HCT116 (cell line): ENCODE measurements around the gene MED13L. TPM values are rescaled to one million over a fixed set of nuclear protein-coding genes. Genes with fewer than 3 reads are reported as not detected.

Experiments used
- ATAC-seq: fragments of 200-7000 bp; cut with Tn5 transposase; 2 replicates; pipeline ENCODE4 v1.9.1; 2020; ENCODE audit warnings: mild to moderate bottlenecking, moderate library complexity
- BruUV-seq: library from RNA; stranded (reverse); fragments of 400-500 nt; replicated peaks from 2 replicates; lab custom pipeline; 2021; lab: Mats Ljungman, UMichigan
- CTCF ChIA-PET: fragments of 300-600 bp; sonication (Branson Sonifier 250); formaldehyde crosslinking; loops from one replicate; lab custom pipeline; 2021; ENCODE audit warnings: antibody characterized with exemption; lab: Charles Lee
- POLR2A ChIA-PET: fragments of 300-600, 350-600 bp; sonication (Branson Sonifier 250); formaldehyde crosslinking; loops from one replicate; lab custom pipeline; 2021; ENCODE audit warnings: antibody characterized with exemption; lab: Charles Lee
- RAD21 ChIA-PET, 2 experiments: fragments of 300-600 bp; sonication (Branson Sonifier 250); formaldehyde crosslinking; loops; one replicate each; lab custom pipeline; 2023; ENCODE audit warnings: low total read pairs in 2 of 2; ENCODE audit not compliant: uncharacterized antibody in 2 of 2, unreplicated experiment in 2 of 2, low non-redundant PET in 1 of 2; lab: Charles Lee
- DNase-seq: peaks from one replicate; pipeline ENCODE4 v3.0.0-alpha.2; 2010; ENCODE audit warnings: low read depth, low spot score
- H2AFZ ChIP-seq: fragments of 200-600 bp; shearing (Covaris generic), sonication (generic); 2 replicates; pipeline ENCODE4 v1.6.1; 2017; ENCODE audit warnings: low read depth, mixed run types, mixed read lengths, antibody characterized with exemption, low read length; ENCODE audit not compliant: poor library complexity, severe bottlenecking
- H3K27ac ChIP-seq: 2 replicates; pipeline ENCODE4 v1.5.1; 2012; ENCODE audit warnings: low read depth, low read length
- H3K27me3 ChIP-seq: fragments of 200-600 bp; sonication (generic); 2 replicates; pipeline ENCODE4 v1.6.1; 2016; ENCODE audit warnings: mixed run types, low read length, mixed read lengths; ENCODE audit not compliant: insufficient read depth
- H3K36me3 ChIP-seq, 2 experiments: fragments of 200-500 bp in 1 of 2; fragments of 200-600 bp in 1 of 2; sonication (Bioruptor generic) in 1 of 2; sonication (generic) in 1 of 2; 2 replicates each; pipeline versions ENCODE4 v1.5.1 to v1.6.1; 2014 to 2016; ENCODE audit warnings: low read length in 2 of 2, inconsistent platforms in 1 of 2, mixed read lengths in 1 of 2, mixed run types in 1 of 2; ENCODE audit not compliant: insufficient read depth in 2 of 2, control insufficient read depth in 1 of 2
- H3K4me1 ChIP-seq, 2 experiments: fragments of 200-600 bp in 1 of 2; sonication (generic) in 1 of 2; 2 replicates each; pipeline versions ENCODE4 v1.5.1 to v1.6.1; 2012 to 2017; ENCODE audit warnings: low read length in 2 of 2, inconsistent platforms in 1 of 2, mild to moderate bottlenecking in 1 of 2, mixed read lengths in 1 of 2, mixed run types in 1 of 2, moderate library complexity in 1 of 2; ENCODE audit not compliant: insufficient read depth in 2 of 2, control insufficient read depth in 1 of 2
- H3K4me2 ChIP-seq: fragments of 200-600 bp; sonication (generic); 2 replicates; pipeline ENCODE4 v1.6.1; 2017; ENCODE audit warnings: mixed run types, low read length, mixed read lengths
- H3K4me3 ChIP-seq, 2 experiments: fragments of 200-600 bp in 1 of 2; sonication (generic) in 1 of 2; replicated peaks in 1 of 2; 2 replicates each; pipeline ENCODE4 v1.5.1; 2011 to 2016; ENCODE audit warnings: low read length in 2 of 2, control low read depth in 1 of 2, low read depth in 1 of 2, mild to moderate bottlenecking in 1 of 2, mixed read lengths in 1 of 2, mixed run types in 1 of 2
- H3K79me2 ChIP-seq: fragments of 200-600 bp; sonication (generic); 2 replicates; pipeline ENCODE4 v1.6.1; 2017; ENCODE audit warnings: mild to moderate bottlenecking, mixed run types, low read length, moderate library complexity, mixed read lengths; ENCODE audit not compliant: insufficient read depth
- H3K9ac ChIP-seq: fragments of 200-600 bp; sonication (generic); 2 replicates; pipeline ENCODE4 v1.6.1; 2016; ENCODE audit warnings: low read length, mixed read lengths
- H3K9me2 ChIP-seq: fragments of 200-600 bp; sonication (generic), shearing (Covaris generic); 2 replicates; pipeline ENCODE4 v1.6.1; 2017; ENCODE audit warnings: mixed run types, mild to moderate bottlenecking, moderate library complexity; ENCODE audit not compliant: insufficient read depth
- H3K9me3 ChIP-seq, 2 experiments: fragments of 200-500 bp in 1 of 2; fragments of 200-600 bp in 1 of 2; sonication (Bioruptor generic) in 1 of 2; sonication (generic) in 1 of 2; 2 replicates each; pipeline ENCODE4 v1.6.1; 2014 to 2017; ENCODE audit warnings: low read length in 2 of 2, mixed read lengths in 2 of 2, inconsistent platforms in 1 of 2, low read depth in 1 of 2, mild to moderate bottlenecking in 1 of 2, mixed run types in 1 of 2, moderate library complexity in 1 of 2; ENCODE audit not compliant: control insufficient read depth in 1 of 2, insufficient read depth in 1 of 2
- H4K20me1 ChIP-seq: fragments of 200-600 bp; sonication (generic), shearing (Covaris generic); 2 replicates; pipeline ENCODE4 v1.6.1; 2017; ENCODE audit warnings: mixed run types, mild to moderate bottlenecking, moderate library complexity; ENCODE audit not compliant: insufficient read depth
- CBX3 ChIP-seq: IDR thresholded peaks from 2 replicates; pipeline ENCODE4 v1.6.1; 2012; ENCODE audit warnings: low read depth
- EGR1 ChIP-seq: IDR thresholded peaks from 2 replicates; pipeline ENCODE4 v1.6.1; 2012; ENCODE audit warnings: low read depth
- ELF1 ChIP-seq: IDR thresholded peaks from 2 replicates; pipeline ENCODE4 v1.6.1; 2012; ENCODE audit warnings: low read depth, borderline replicate concordance
- EZH2 ChIP-seq: fragments of 200-600 bp; sonication (generic); IDR thresholded peaks from 2 replicates; pipeline ENCODE4 v1.6.1; 2017; ENCODE audit warnings: antibody characterized with exemption, mixed run types
- JUND ChIP-seq: IDR thresholded peaks from 2 replicates; pipeline ENCODE4 v1.6.1; 2012
- POLR2AphosphoS5 ChIP-seq: IDR thresholded peaks from 2 replicates; pipeline ENCODE4 v1.6.1; 2011; ENCODE audit warnings: mild to moderate bottlenecking, low read depth, low read length, moderate library complexity
- SIN3A ChIP-seq: IDR thresholded peaks from 2 replicates; pipeline ENCODE4 v1.6.1; 2012; ENCODE audit warnings: low read depth
- SP1 ChIP-seq: IDR thresholded peaks from 2 replicates; pipeline ENCODE4 v1.6.1; 2012; ENCODE audit warnings: low read depth
- SRF ChIP-seq: IDR thresholded peaks from 2 replicates; pipeline ENCODE4 v1.6.1; 2012; ENCODE audit warnings: low read depth
- TCF7L2 ChIP-seq: IDR thresholded peaks from 2 replicates; pipeline ENCODE4 v1.7.0; 2011; ENCODE audit warnings: borderline replicate concordance, inconsistent platforms; ENCODE audit not compliant: insufficient read depth, insufficient read length; ENCODE audit errors: extremely low read depth
- YY1 ChIP-seq: IDR thresholded peaks from 2 replicates; pipeline ENCODE4 v1.6.1; 2011; ENCODE audit warnings: low read length, low read depth, moderate library complexity, mild to moderate bottlenecking; ENCODE audit not compliant: insufficient replicate concordance; ENCODE audit errors: extremely low read depth
- ZBTB33 ChIP-seq: IDR thresholded peaks from 2 replicates; pipeline ENCODE4 v1.6.1; 2011; ENCODE audit warnings: mild to moderate bottlenecking, low read length, moderate library complexity; ENCODE audit not compliant: insufficient replicate concordance; ENCODE audit errors: extremely low read depth
- ZFX ChIP-seq: fragments of 450-650 bp; IDR thresholded peaks from 2 replicates; pipeline ENCODE4 v1.6.1; 2017
- ZNF274 ChIP-seq: fragments of 200-500 bp; sonication (Bioruptor generic); IDR thresholded peaks from 2 replicates; pipeline ENCODE4 v1.6.1; 2014; ENCODE audit warnings: mild to moderate bottlenecking, low read depth, low read length, inconsistent platforms
- intact Hi-C: fragments of 100-400 bp; cut with micrococcal nuclease; formaldehyde crosslinking; loops from 2 replicates; pipeline ENCODE4 v1.10.0; 2022
- total RNA-seq: library from RNA; stranded (reverse); gene quantifications from one replicate; pipeline ENCODE4 v1.2.1, GENCODE V29; 2021; ENCODE audit not compliant: unreplicated experiment
- TF ChIP-seq, protein P1 (sequence below): IDR thresholded peaks from 2 replicates; pipeline ENCODE4 v1.6.1; 2012; ENCODE audit warnings: low read depth
- TF ChIP-seq, protein P2 (sequence below), 3 experiments: fragments of 200-600 bp in 1 of 3; sonication (generic) in 1 of 3; IDR thresholded peaks in 2 of 3; conservative IDR thresholded peaks in 1 of 3; 2 replicates each; pipeline ENCODE4 v1.5.1; 2012 to 2017; ENCODE audit warnings: low read depth in 2 of 3, low read length in 2 of 3, antibody characterized with exemption in 1 of 3, borderline replicate concordance in 1 of 3, control low read depth in 1 of 3, mild to moderate bottlenecking in 1 of 3, mixed read lengths in 1 of 3, mixed run types in 1 of 3, moderate library complexity in 1 of 3; ENCODE audit not compliant: insufficient read depth in 1 of 3
- TF ChIP-seq, protein P3 (sequence below): IDR thresholded peaks from 2 replicates; pipeline ENCODE4 v1.6.1; 2012

Gene MED13L
- total RNA-seq, 1 experiment from 2014 or later = 176 TPM

GRCh38 chr12:116166306-116166705, 111.2 kb downstream of the MED13L start:
- no peaks in the 10 kb centered on the region for H3K9me3 ChIP-seq
- H2AFZ ChIP-seq = no peak overlapping the region
- TF ChIP-seq SIN3A = no peak
- no peak for TF ChIP-seq ZNF274
- TF ChIP-seq EGR1 = no peak
- TF ChIP-seq, protein P1, sequence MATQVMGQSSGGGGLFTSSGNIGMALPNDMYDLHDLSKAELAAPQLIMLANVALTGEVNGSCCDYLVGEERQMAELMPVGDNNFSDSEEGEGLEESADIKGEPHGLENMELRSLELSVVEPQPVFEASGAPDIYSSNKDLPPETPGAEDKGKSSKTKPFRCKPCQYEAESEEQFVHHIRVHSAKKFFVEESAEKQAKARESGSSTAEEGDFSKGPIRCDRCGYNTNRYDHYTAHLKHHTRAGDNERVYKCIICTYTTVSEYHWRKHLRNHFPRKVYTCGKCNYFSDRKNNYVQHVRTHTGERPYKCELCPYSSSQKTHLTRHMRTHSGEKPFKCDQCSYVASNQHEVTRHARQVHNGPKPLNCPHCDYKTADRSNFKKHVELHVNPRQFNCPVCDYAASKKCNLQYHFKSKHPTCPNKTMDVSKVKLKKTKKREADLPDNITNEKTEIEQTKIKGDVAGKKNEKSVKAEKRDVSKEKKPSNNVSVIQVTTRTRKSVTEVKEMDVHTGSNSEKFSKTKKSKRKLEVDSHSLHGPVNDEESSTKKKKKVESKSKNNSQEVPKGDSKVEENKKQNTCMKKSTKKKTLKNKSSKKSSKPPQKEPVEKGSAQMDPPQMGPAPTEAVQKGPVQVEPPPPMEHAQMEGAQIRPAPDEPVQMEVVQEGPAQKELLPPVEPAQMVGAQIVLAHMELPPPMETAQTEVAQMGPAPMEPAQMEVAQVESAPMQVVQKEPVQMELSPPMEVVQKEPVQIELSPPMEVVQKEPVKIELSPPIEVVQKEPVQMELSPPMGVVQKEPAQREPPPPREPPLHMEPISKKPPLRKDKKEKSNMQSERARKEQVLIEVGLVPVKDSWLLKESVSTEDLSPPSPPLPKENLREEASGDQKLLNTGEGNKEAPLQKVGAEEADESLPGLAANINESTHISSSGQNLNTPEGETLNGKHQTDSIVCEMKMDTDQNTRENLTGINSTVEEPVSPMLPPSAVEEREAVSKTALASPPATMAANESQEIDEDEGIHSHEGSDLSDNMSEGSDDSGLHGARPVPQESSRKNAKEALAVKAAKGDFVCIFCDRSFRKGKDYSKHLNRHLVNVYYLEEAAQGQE = no peak
- TF ChIP-seq YY1 = no peak
- TF ChIP-seq, protein P2, sequence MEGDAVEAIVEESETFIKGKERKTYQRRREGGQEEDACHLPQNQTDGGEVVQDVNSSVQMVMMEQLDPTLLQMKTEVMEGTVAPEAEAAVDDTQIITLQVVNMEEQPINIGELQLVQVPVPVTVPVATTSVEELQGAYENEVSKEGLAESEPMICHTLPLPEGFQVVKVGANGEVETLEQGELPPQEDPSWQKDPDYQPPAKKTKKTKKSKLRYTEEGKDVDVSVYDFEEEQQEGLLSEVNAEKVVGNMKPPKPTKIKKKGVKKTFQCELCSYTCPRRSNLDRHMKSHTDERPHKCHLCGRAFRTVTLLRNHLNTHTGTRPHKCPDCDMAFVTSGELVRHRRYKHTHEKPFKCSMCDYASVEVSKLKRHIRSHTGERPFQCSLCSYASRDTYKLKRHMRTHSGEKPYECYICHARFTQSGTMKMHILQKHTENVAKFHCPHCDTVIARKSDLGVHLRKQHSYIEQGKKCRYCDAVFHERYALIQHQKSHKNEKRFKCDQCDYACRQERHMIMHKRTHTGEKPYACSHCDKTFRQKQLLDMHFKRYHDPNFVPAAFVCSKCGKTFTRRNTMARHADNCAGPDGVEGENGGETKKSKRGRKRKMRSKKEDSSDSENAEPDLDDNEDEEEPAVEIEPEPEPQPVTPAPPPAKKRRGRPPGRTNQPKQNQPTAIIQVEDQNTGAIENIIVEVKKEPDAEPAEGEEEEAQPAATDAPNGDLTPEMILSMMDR (IDR thresholded peaks at IDR 0.05 in 2 of 3, conservative IDR thresholded peaks at IDR 0.05 in 1 of 3; ENCODE audit: borderline replicate concordance in 1 of 3, insufficient read depth in 1 of 3, low read depth in 2 of 3, low read length in 2 of 3) = no peak
- no peak for TF ChIP-seq POLR2AphosphoS5
- no peak for TF ChIP-seq ELF1
- TF ChIP-seq SP1 = no peak
- TF ChIP-seq, protein P3, sequence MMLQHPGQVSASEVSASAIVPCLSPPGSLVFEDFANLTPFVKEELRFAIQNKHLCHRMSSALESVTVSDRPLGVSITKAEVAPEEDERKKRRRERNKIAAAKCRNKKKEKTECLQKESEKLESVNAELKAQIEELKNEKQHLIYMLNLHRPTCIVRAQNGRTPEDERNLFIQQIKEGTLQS = no peak
- TF ChIP-seq EZH2 = no peak
- TF ChIP-seq SRF = no peak
- no peak for TF ChIP-seq TCF7L2
- TF ChIP-seq ZBTB33 = no peak
- no peak for TF ChIP-seq ZFX
- TF ChIP-seq JUND = no peak
- no peak for TF ChIP-seq CBX3
- no peak for DNase-seq
- intact Hi-C loops = no loop called here
- H3K4me1 ChIP-seq = peaks cover 34 to 59% of the 10 kb centered on the region in 2 experiments
- H3K27ac ChIP-seq = no peak overlapping the region
- BruUV-seq = no TSS peak
- no peaks in the 10 kb centered on the region for H3K27me3 ChIP-seq
- H3K4me2 ChIP-seq = peak overlapping the region; percentile 48
- peaks cover 100% of the 10 kb centered on the region for H3K79me2 ChIP-seq
- H3K9me2 ChIP-seq = no peaks in the 10 kb centered on the region
- ChIA-PET POLR2A (no interaction called here), RAD21 (no interaction called here), CTCF (no interaction called here)
- H3K9ac ChIP-seq = no peak overlapping the region
- H4K20me1 ChIP-seq = peaks cover 83% of the 10 kb centered on the region
- H3K36me3 ChIP-seq = no peaks in the 10 kb centered on the region
- ATAC-seq = peak; percentile 25; the same call in 1 of the 2 replicates
- no peak overlapping the region for H3K4me3 ChIP-seq
